Lower leg skin (tissue), 4 donors: ENCODE data around the gene POU6F2. TPM values are rescaled to one million over a fixed set of nuclear protein-coding genes. Genes with fewer than 3 reads are reported as not detected.
"Not testable (repeated sequence)": the region's sequence is repeated elsewhere in the genome, so short reads cannot be mapped to it uniquely, and the experiment has no call there.

Source experiments
- DNase-seq, 2 donors: peaks; one replicate each; pipeline ENCODE4 v3.0.0-alpha.2; 2019; ENCODE audit warnings: low spot score in 2 of 2
- H3K4me3 ChIP-seq: fragments of 200-600 bp; sonication (generic); 2 replicates; pipeline ENCODE4 v1.5.1; 2017; ENCODE audit warnings: mild to moderate bottlenecking, low read depth; ENCODE audit not compliant: poor library complexity, severe bottlenecking
- POLR2A ChIP-seq, 2 donors: fragments of 450-650 bp; IDR thresholded peaks; one replicate each; pipeline ENCODE4 v1.6.1; 2016 to 2017; ENCODE audit warnings: antibody characterized with exemption in 2 of 2, mild to moderate bottlenecking in 1 of 2, moderate library complexity in 1 of 2
- WGBS, 2 donors: methylation state at CpG; one replicate each; pipeline ENCODE4 v1.1.5; 2018; 5-methylcytosine and 5-hydroxymethylcytosine counted together
- intact Hi-C: fragments of 100-400 bp; cut with DNase I; formaldehyde crosslinking; loops from one replicate; pipeline ENCODE4 v1.15.0; 2023; ENCODE audit warnings: low total_unique reads
- total RNA-seq, 4 donors: library from RNA; depleted of rRNA; stranded (reverse); fragments of >200 nt; gene quantifications; one replicate each; pipeline ENCODE4 v1.1.0, GENCODE V29; 2016
- TF ChIP-seq, protein P1 (sequence below), 3 donors: fragments of 450-650 bp; IDR thresholded peaks; one replicate each; pipeline ENCODE4 v1.5.1; 2016; ENCODE audit warnings: antibody characterized with exemption in 3 of 3, mild to moderate bottlenecking in 3 of 3, moderate library complexity in 2 of 3

Gene POU6F2
- total RNA-seq, 4 donors from 2014 or later, result 0.36 TPM; not detected in 3

DNA sequence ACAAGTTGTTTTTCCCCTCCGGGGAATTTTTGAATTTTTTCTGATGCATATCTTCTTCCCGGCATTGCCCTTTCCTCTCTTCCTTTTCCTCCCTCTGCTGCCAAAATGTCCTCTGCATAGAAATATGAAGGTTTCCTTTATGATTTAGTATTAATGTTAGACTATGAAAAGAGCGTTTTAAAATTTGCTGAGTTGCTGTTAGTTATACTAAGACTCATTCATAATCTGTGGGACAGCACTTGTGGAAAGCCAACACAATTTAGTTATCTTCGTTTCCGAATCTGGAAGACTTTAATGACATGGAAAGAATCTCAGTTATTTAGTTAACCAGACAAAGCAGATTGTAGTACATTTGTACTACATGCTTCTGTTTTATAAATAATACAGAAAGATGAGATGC, 25.0 kb downstream of the POU6F2 start:
- no peak for TF ChIP-seq POLR2A (IDR thresholded peaks at IDR 0.05)
- TF ChIP-seq, protein P1, sequence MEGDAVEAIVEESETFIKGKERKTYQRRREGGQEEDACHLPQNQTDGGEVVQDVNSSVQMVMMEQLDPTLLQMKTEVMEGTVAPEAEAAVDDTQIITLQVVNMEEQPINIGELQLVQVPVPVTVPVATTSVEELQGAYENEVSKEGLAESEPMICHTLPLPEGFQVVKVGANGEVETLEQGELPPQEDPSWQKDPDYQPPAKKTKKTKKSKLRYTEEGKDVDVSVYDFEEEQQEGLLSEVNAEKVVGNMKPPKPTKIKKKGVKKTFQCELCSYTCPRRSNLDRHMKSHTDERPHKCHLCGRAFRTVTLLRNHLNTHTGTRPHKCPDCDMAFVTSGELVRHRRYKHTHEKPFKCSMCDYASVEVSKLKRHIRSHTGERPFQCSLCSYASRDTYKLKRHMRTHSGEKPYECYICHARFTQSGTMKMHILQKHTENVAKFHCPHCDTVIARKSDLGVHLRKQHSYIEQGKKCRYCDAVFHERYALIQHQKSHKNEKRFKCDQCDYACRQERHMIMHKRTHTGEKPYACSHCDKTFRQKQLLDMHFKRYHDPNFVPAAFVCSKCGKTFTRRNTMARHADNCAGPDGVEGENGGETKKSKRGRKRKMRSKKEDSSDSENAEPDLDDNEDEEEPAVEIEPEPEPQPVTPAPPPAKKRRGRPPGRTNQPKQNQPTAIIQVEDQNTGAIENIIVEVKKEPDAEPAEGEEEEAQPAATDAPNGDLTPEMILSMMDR (IDR thresholded peaks at IDR 0.05), result no peak
- intact Hi-C loops, result no loop called here
- no peak for DNase-seq
- 51 to 55% methylated on average over 5 of the region's 5 CpGs for WGBS, 2 donors
- no peak overlapping the region for H3K4me3 ChIP-seq

DNA sequence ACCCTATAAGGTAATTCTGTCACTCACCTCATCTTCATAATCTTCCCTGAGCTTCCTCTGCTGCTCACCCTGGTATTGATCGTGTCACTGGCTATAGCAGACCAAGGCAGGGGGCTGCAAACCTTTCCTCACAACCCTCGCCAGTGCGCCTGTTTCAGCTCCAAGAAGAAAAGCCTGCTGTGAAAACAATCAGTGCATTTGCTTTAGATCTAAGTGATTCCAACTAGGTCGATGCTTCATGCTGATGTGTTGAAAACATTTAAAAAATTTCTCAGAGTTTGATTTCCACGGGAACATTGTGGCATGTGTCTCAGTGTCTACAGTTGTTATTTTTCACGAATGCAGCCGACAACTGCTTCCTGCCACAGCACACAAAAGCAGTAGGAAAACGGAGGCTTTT, 27.3 kb downstream of the POU6F2 start:
- 53 to 67% methylated on average over 8 of the region's 8 CpGs for WGBS, 2 donors
- intact Hi-C loops, result no loop called here
- DNase-seq, result no peak
- no peak overlapping the region for H3K4me3 ChIP-seq
- TF ChIP-seq, protein P1 (IDR thresholded peaks at IDR 0.05), result no peak
- TF ChIP-seq POLR2A (IDR thresholded peaks at IDR 0.05), result no peak

DNA sequence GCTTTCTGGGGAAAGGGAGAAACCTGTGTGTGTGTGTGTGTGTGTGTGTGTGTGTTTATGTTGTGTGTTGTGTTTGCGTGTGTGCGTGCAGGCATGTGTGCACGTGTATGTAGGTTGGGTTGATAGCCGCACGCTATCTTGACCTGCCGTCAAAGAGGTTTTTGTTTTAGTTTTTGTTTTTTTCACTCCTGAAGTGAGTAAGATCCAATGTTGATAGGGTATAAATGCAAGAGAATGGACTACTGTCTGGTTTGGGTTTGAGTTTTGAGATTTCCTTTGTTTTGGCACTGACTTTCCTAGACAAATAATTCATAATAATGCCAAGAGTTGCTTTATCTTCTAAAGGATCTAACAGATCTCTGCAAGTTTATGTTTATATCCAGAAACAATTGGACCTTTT, 27.8 kb downstream of the POU6F2 start:
- 82 to 86% methylated on average over 6 of the region's 6 CpGs for WGBS, 2 donors
- no peak for DNase-seq
- H3K4me3 ChIP-seq, result no peak overlapping the region
- intact Hi-C loops, result no loop called here
- no peak for TF ChIP-seq POLR2A (IDR thresholded peaks at IDR 0.05)
- TF ChIP-seq, protein P1 (IDR thresholded peaks at IDR 0.05), result no peak

DNA sequence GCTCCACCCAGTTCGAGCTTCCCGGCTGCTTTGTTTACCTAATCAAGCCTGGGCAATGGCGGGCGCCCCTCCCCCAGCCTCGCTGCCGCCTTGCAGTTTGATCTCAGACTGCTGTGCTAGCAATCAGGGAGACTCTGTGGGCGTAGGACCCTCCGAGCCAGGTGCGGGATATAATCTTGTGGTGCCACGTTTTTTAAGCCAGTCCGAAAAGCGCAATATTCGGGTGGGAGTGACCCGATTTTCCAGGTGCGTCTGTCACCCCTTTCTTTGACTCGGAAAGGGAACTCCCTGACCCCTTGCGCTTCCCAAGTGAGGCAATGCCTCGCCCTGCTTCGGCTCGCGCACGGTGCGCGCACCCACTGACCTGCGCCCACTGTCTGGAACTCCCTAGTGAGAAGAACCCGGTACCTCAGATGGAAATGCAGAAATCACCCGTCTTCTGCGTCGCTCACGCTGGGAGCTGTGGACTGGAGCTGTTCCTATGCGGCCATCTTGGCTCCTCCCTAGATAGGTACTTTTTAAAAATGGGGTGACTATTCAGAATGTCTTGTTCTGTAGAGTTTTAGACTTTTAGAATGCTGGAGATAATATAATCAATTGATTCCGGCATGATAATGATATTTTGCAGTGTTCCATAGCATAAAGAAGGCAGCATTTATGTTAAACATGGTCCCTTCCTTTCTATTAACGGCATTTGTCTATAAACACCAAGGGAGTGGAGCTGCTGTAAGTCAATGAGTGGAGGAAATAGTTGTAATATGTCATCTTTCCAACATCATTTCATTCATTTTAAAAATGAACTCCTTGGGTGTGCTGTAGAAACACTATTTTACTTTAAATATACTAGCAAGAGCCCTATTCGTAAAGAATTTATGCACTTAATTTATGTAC, 35.6 kb downstream of the POU6F2 start:
- H3K4me3 ChIP-seq, intact Hi-C loops, DNase-seq: not testable (repeated sequence)
- 89 to 90% methylated on average over 28 to 32 of the region's 34 CpGs for WGBS, 2 donors

DNA sequence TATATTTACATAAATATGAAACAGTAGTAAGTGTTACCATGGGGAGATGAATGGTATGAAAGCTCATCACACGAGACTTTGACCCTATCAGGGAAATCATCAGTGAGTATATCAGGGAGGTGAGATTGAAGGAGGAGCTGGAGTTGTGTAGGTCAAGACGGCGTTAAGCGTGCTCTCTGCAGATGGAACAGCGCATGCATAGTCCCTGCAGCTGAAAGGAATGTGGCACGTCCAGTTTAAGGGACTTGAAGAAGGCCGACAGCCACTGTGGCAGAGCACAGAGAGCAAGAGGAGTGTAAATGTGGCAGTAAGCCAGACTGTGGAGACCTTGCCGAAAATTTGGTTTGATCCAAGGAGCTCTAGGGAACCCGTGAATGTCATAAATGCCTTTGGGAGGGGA, 38.9 kb downstream of the POU6F2 start:
- TF ChIP-seq, protein P1 (IDR thresholded peaks at IDR 0.05), result no peak
- TF ChIP-seq POLR2A (IDR thresholded peaks at IDR 0.05), result no peak
- no peak overlapping the region for H3K4me3 ChIP-seq
- 57% methylated on average over 9 of the region's 9 CpGs for WGBS, 2 donors
- DNase-seq, result no peak
- intact Hi-C loops, result no loop called here

DNA sequence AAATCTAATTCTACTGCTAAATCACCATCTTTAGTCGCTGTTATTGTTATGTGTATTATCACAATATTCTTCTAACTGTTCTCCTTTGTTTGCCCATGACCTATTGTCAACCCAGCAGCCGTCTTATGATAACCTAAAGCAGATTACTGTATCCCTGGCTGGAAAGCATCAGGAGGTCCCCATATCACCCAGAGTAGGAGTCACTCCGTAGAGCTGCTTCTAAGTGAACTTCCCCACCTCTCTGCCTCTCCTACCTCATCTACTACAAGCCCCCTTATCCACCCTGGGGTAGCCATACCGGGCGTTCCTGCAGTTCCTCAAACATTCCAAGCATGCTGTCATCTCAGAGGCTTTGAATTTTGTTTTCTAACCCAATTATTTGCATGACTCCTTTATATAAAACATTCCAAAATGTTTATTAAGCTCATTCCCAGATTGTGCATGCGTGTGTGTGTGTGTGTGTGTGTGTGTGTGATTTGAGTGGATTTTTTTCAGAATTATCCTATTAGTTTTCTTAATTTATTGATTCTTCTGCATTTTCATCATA, 39.7 kb downstream of the POU6F2 start:
- TF ChIP-seq POLR2A (IDR thresholded peaks at IDR 0.05), result no peak
- TF ChIP-seq, protein P1 (IDR thresholded peaks at IDR 0.05), result no peak
- intact Hi-C loops, result no loop called here
- H3K4me3 ChIP-seq, result no peak overlapping the region
- 57 to 60% methylated on average over 6 of the region's 6 CpGs for WGBS, 2 donors
- DNase-seq, result no peak
